Measurements from ENCODE around the gene AGBL4.
A peak's percentile ranks its signal among the peaks of the same experiment; 100 is the strongest.

AGBL4 gene

DNA sequence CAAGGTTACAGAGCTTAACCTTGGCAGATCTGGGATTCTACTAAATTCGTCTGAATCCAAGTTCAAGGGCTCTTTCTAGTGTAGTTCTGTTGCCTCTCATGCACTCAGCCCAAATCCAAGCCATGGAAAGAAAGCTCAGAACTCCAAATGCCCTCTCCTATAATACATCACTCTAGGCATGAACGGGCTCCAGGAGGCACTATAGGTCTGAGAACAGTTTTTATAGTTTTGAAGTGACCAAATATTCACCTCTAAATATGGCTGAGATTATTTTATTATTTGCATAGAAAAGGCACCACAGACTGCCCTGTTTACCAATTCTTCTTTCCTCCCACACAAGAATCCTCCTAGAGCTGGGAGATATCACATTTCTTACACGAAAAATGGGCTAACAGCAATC lies 919.2 kb downstream of the AGBL4 start:
- no peak for DNase-seq (ENCODE audit: low read depth, low spot score)
- TF ChIP-seq, protein P1, sequence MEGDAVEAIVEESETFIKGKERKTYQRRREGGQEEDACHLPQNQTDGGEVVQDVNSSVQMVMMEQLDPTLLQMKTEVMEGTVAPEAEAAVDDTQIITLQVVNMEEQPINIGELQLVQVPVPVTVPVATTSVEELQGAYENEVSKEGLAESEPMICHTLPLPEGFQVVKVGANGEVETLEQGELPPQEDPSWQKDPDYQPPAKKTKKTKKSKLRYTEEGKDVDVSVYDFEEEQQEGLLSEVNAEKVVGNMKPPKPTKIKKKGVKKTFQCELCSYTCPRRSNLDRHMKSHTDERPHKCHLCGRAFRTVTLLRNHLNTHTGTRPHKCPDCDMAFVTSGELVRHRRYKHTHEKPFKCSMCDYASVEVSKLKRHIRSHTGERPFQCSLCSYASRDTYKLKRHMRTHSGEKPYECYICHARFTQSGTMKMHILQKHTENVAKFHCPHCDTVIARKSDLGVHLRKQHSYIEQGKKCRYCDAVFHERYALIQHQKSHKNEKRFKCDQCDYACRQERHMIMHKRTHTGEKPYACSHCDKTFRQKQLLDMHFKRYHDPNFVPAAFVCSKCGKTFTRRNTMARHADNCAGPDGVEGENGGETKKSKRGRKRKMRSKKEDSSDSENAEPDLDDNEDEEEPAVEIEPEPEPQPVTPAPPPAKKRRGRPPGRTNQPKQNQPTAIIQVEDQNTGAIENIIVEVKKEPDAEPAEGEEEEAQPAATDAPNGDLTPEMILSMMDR (IDR thresholded peaks at IDR 0.05; ENCODE audit: low read depth, low read length) = no peak
- H3K4me3 ChIP-seq (ENCODE audit: low read depth, low read length) = no peak overlapping the region
- in situ Hi-C loops (cut with HindIII; ENCODE audit: low sequenced_read_pairs) = no loop called here

DNA sequence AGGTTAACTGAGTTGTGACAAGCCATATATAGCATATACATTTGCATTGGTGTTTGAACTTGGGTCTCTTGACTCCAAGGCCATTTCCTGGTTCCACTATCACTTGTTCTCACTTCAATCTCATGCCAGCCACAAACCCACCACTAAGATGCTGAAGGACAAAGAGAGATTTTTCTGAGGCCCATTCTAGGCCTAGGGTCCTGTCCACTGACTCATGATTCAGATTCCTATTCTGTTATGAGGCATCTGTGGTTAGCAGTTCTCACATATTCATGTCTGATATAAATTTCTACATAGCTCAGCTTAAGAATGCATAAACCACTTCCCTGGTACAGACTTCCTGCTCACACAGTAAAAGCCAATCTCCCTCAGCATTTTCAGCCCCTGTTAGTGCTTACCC lies 921.0 kb downstream of the AGBL4 start:
- H3K4me3 ChIP-seq (ENCODE audit: low read depth, low read length) = no peak overlapping the region
- in situ Hi-C loops (cut with HindIII; ENCODE audit: low sequenced_read_pairs) = no loop called here
- DNase-seq (ENCODE audit: low read depth, low spot score) = peak; percentile 89
- TF ChIP-seq, protein P1 (IDR thresholded peaks at IDR 0.05; ENCODE audit: low read depth, low read length) = no peak

DNA sequence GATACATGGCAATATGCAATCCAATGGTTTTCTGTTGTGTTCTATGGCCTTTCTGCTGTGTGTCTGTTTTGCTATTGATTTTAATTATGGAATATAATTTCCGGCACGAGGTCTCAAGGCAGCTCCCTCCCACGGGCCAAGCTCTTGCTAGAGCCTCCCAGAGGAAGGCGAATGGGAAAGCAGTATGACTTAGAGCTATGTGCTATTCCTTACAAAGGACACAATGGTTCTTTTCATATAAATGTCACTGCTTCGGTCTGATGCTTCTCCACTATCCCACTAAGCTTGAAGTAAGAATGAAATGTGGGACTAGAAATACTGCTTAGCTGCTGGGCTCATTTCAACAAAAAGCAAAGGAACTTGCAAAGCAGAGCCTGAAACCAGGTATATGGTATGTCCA lies 924.9 kb downstream of the AGBL4 start:
- no peak overlapping the region for H3K4me3 ChIP-seq (ENCODE audit: low read depth, low read length)
- in situ Hi-C loops (cut with HindIII; ENCODE audit: low sequenced_read_pairs) = no loop called here
- DNase-seq (ENCODE audit: low read depth, low spot score) = no peak
- TF ChIP-seq, protein P1 (IDR thresholded peaks at IDR 0.05; ENCODE audit: low read depth, low read length) = no peak

GRCh38 chr1:49086327-49086726 lies 937.4 kb downstream of the AGBL4 start:
- in situ Hi-C loops (cut with HindIII; ENCODE audit: low sequenced_read_pairs) = no loop called here

GRCh38 chr1:49085079-49085478 lies 938.7 kb downstream of the AGBL4 start:
- no peak for DNase-seq (ENCODE audit: low read depth, low spot score)
- H3K4me3 ChIP-seq (ENCODE audit: low read depth, low read length) = no peak overlapping the region
- in situ Hi-C loops (cut with HindIII; ENCODE audit: low sequenced_read_pairs) = no loop called here
- TF ChIP-seq, protein P1 (IDR thresholded peaks at IDR 0.05; ENCODE audit: low read depth, low read length) = no peak

More at GRCh38 chr1:49086327-49086726, 937.4 kb downstream of the AGBL4 start:
- H3K4me3 ChIP-seq (ENCODE audit: low read depth, low read length) = no peak overlapping the region
- TF ChIP-seq, protein P1 (IDR thresholded peaks at IDR 0.05; ENCODE audit: low read depth, low read length) = no peak
- DNase-seq (ENCODE audit: low read depth, low spot score) = no peak

- in situ Hi-C loops (cut with HindIII; ENCODE audit: low sequenced_read_pairs) = no loop called here
- H3K4me3 ChIP-seq (ENCODE audit: low read depth, low read length) = no peak overlapping the region
- peak; percentile 81 for DNase-seq (ENCODE audit: low read depth, low spot score)
- TF ChIP-seq, protein P1 (IDR thresholded peaks at IDR 0.05; ENCODE audit: low read depth, low read length) = no peak
These were observed 963.0 kb downstream of the AGBL4 start for GRCh38 chr1:49060766-49061165.

DNA sequence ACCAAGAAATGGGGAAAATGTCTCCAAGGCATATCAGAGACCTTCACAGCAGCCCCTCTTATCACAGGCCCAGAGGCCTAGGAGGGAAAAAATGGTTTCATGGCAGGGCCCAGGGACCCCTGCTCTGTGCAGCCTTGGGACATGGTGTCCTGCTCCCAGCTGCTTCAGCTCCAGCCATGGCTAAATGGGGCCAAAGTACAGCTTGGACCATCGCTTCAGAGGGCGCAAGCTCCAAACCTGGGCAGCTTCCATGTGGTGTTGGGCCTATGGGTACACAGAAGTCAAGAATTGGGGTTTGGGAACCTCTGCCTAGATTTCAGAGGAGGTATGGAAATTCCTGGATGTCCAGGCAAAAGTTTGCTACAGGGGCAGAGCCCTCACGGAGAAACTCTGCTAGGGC lies 964.7 kb downstream of the AGBL4 start:
- DNase-seq (ENCODE audit: low read depth, low spot score) = no peak
- TF ChIP-seq, protein P1 (IDR thresholded peaks at IDR 0.05; ENCODE audit: low read depth, low read length) = no peak
- no peak overlapping the region for H3K4me3 ChIP-seq (ENCODE audit: low read depth, low read length)
- in situ Hi-C loops (cut with HindIII; ENCODE audit: low sequenced_read_pairs) = no loop called here
